GM19463 (cell line): Measurements from ENCODE around the gene CDKN1C.

Experiments used
- ATAC-seq: cut with Tn5 transposase; IDR thresholded peaks from one replicate; pipeline ENCODE4 v1.9.1; 2021; ENCODE audit warnings: mild to moderate bottlenecking, moderate library complexity; ENCODE audit not compliant: unreplicated experiment

Gene CDKN1C

DNA sequence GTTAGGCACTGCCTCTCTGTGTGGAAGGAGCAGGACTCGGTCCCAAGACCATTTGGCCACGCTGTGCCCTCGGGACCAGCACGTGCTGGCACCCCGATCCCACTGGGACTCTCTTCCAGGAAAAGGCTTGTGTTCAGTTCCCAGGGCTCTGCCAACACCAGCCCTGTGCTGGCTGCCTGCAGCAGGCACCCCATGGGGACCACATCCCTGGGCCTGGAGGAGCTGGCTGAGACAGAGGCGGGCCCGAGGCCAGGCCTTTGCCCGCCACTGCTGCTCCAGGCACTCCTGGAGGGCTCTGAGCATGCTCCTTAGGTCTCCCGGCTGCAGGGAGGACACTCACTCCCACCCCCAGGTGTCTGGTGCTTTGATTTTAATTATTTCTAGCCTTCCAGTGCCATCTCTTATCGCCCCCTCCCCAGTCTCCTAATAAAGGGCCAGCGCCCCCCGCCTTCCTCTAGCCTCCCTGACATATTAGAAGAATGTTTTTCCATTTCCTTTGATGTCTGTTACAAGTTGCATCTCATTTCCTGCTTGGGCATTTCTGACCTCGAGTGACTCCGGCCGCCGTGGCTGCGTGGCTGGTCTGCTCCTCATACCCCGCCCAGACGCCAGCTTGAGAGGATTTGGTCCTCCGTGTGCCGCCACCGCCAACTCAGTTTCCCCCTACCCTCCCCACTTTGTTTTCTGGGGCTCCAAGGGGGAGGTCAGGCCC, 14.4 kb downstream of the CDKN1C start:
- ATAC-seq: no peak

- ATAC-seq: no peak
Measured at GRCh38 chr11:2870460-2870859, 15.1 kb downstream of the CDKN1C start.

DNA sequence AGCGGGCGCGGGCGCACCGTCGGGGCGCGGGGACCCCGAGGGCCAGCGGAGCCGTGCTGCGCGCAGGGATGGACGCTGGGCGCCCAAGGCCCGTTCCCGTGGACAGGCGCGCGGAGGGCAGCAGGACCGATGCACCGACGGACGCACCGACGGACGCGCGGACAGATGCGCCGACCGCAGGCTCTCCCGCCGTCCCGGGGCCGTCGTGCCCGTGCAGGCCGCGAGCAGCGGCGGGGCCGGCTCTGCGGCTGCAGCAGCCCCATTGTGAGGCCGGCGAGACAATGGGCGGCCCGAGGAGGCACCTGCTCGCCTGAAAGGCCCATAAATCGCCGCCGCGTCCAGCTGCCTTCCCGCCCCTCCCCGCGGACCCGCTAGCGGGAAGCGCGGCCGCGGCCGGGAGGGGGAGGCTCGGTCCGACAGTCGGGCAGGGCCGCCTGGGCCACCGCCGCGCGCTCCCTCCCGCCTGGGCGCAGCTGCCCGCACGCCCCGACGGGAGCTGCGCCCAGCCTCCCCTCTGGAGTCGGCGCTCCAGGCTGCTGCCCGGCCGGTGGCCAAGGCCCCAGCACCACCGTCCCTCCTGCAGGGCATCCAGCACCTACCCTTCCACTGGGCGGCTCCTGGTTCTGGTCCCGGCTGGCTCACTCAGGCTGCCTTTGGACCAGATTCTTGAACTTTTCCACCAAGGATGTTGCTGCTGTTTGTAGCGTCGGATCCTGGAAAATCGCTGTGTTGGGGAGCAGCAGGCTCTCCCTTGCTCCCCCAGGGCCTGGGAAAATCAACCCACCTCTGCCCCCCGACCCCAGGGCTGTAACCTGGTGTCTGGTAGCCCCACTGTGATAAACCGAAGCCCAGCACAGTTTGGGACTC, 15.8 kb downstream of the CDKN1C start:
- no peak for ATAC-seq

DNA sequence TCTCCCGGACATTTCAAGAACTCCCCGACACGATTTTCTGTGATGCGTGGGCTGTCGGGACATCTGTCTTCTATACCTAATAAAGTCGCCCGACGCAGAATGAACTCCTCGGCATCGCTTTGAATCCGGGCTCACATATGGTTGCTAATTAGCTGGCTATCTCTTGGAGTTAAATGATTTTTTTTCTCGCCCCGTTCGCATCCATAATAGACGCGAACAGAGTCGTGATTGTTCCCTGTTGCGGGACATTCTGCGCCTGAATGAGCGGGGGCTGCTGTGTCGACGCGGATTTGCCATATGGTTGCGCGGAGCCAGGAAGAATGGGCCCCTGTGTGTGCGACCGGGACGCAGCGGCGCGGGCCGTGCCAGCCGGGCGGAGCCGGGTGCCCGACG, 16.4 kb downstream of the CDKN1C start:
- ATAC-seq: no peak

DNA sequence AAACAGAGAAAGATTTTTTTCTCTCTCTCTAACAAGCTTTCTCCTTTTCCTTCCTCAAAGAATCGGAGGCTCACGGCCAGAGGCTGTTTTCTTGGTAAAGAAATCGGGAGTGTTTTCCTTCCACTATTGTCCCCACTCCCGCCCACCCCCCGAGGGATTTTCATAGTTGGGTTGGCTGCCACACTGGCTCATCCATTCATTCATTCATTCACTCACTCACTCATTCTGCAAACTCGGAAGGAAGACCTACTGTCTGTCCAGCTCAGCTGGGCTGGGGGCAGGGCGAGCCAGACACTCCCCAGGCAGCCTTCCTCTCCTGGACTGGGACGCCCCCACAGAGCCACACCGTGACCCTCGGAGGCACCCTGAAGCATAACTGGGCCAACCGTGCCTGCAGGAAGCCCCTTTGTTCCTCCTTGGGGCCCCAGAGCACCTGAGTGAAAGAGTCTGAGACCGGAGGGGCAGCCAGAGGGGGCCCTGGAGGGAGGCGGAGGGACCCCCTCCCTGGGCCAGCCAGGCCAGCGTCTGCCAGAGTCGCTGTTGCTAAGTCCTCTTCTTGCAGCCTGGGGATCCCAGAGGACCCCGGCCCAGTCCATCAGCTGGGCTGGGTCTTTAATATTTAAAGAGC, 17.0 kb downstream of the CDKN1C start:
- ATAC-seq: no peak

DNA sequence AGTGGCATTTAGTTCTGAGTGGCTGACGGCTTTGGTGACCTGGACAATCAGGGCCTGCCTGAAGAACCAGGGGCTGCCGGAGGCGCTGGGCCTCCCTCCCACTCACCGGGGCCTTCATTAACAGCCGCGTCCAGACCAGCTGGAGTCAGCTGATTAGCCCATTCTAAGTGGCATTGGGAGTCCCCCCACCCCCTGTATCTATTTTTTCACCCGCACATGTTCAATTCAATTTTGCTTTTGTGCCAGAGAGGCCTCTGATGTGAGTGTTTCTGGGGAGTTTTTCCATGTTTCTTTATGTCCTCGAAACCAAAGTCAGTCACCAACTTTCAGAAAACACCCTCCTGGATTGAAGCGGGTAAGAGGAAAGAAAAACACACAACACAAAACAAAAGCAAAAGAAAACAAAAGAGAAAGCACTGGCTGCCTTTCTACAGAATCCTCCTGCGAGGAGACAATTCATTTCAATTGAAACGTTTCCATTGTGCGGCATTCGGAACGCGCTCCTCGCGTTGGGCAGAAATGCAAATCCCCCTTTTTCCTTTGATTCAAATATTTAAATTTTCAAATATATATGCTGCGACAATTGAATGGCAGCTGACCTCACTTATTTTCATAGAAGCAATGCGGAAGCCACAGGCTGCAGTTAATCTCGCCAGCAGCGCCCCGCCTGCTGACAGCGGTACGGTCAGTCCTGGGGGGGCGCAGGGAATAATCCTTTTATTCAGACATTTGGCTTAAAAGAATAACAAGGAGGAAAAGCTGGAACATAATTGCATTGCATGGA, 17.7 kb downstream of the CDKN1C start:
- no peak for ATAC-seq

GRCh38 chr11:2867142-2867541, 18.4 kb downstream of the CDKN1C start:
- no peak for ATAC-seq

GRCh38 chr11:2865922-2866577, 19.5 kb downstream of the CDKN1C start:
- ATAC-seq: no peak

DNA sequence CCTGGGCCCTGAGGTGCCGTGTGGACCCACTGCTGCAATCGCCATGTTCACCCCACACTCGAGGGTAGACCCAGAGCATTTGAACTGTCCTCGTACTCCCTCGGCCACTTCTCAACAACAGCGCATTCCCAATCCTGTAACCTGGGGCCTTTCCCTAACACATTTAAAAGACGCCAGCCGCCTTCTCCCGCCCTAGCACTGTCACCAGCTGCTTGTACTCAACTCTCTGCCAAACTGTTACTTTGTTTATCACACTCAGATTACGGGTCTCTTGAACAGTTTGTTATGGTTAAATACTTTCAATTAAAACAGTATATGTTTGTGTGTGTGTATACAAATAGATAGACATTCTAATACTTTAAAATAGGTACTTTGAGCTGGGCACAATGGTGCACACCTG, 20.7 kb downstream of the CDKN1C start:
- ATAC-seq: no peak

DNA sequence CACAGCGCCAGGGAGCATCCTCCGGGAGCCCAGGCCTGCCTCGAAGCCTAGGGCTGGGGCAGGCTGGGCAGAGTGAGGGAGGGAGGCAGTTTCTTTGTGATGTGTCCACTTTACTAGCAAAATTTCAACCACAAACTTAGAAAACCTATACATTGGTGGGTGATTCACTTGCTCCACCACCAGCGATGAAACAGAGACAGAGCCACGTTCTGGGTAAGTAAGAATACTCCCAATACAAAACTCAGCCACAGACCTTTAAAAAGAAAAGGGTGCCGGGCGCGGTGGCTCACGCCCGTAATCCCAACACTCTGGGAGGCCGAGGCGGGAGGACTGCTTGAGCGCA, 22.3 kb downstream of the CDKN1C start:
- no peak for ATAC-seq

- no peak for ATAC-seq
Measured at GRCh38 chr11:2862395-2863275, 22.9 kb downstream of the CDKN1C start.

GRCh38 chr11:2860636-2861035, 24.9 kb downstream of the CDKN1C start:
- peak; percentile 87 for ATAC-seq

GRCh38 chr11:2859699-2860037, 25.9 kb downstream of the CDKN1C start:
- no peak for ATAC-seq

- ATAC-seq: no peak
Measured at GRCh38 chr11:2858995-2859698, 26.4 kb downstream of the CDKN1C start.

- ATAC-seq: no peak
Measured at GRCh38 chr11:2857918-2858317, 27.7 kb downstream of the CDKN1C start.

DNA sequence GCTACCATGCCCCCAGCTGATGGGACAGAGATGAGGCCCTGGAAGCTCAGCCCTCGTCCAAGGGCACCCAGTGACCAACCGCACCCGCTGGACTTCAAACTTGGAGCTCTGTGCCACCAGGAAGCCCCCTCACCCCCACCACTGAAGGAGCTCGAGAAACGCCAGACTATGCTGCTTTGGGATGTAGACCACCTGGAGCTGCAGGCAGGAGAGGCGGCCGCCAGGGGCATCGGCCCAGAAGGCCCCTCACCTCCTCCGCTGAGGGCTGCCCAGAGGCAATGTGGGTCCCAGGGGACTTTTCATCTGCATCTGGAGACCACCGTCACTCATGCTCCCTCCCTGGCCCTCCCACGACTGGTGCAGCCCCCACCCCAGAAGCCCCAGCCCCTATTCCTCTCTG, 28.3 kb downstream of the CDKN1C start:
- ATAC-seq: no peak

- ATAC-seq: no peak
Measured at GRCh38 chr11:2855162-2855561, 30.4 kb downstream of the CDKN1C start.

GRCh38 chr11:2853997-2854560, 31.5 kb downstream of the CDKN1C start:
- no peak for ATAC-seq

GRCh38 chr11:2853401-2853800, 32.2 kb downstream of the CDKN1C start:
- no peak for ATAC-seq
